Activated CD4-positive, CD25-positive, alpha-beta regulatory T cell treated with anti-CD3 and anti-CD28 coated beads, Interleukin-2, amount 50 U/mL, for 16 hours (primary cell): ENCODE data around the gene RASGRP2.
A peak's percentile ranks its signal among the peaks of the same experiment; 100 is the strongest.

Experiments
- DNase-seq: peaks from one replicate; pipeline ENCODE4 v3.0.0-alpha.2; 2020; ENCODE audit warnings: low read depth, low spot score

Gene RASGRP2

DNA sequence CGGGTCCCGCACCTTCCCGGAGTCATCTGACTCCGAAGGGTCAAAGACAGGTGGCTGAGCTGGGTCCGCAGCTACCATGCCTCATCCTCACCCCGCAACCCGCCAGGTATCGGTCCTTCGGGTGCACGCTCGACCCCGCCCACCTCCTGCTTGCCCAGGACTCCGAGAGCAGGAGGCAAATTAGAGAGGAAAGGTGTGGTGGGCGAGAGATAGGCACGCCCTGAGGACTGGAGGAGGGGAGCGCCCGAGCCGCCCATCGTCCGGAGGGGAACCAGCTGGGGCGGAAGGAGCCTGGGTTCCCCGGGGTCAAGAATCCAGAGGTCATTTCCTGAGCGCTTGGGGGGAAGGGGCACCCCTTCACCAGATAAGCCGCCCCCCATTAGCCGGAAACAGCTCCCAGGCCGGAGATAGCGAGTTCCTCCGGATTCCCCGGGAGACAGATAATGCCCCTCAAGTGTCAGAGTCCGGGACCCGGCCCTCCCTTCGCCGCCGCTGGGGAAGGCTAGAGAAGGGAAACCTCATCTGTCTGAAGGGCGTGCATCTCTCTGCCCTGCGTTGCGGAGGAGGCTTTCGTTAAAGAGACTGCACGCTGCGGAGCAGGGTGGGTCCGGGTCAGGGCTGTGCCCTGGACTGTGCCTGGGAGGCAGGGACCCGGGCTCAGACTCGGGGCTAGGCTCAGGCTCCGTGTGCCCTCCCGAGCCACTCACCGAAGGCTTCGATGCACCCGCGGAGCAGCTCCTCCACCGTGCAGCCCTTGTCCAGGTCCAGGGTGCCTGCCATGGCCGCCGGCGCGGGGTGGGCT is 1.7 kb downstream of the RASGRP2 start:
- DNase-seq: no peak

DNA sequence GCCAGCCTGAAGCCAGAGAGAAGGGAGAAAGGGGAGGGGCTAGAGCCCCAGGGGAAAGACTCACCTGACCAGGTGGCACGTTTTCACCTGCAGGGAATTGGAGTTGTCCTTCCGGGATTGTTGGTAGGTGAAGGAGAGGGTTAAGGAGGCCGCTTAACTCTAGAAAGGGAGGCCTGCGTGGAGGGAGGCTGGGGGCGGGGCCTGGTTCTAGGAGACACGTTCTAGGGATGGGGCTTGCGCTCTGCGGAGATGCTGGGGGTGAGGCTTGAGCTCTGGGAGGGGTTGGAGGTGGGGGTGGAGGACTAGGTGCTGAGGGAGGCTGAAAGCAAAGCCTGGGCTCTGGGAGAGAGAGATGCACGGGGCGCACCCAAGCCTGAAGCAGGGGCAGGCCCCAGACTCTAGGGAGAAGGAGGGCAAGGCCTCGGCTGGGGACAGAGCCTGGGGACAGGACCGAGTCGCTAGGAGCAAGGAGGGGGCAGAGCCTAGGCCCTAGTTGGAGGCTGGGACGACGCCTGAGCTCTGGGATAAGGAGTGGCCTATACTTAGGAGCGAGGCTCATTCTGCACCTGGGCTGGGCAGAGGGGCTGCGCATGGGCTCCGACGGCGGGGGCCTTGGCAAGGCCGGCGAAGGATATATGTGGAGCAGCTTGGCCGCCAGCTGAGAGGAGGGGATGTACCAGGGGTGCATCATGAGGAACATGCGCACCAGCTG is 2.4 kb downstream of the RASGRP2 start:
- DNase-seq: no peak

DNA sequence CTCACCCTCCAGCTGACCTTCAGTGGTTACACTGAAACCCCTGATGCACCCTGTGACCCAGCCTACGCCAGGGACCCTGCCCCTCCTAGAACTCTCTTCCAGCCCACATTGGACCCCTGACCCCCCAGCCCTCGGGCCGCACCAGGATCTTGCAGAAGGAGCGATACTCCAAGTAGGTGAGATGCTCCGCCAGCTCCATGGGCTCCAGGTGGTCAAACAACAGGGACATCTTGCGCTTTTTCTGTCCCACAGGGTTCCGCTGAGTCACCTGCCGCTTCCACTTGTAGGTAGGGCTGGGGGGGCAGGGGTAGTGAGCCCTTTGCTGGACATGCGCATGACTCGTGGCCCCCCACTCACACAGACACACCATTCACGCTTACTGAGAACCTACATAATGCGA is 4.1 kb downstream of the RASGRP2 start:
- no peak for DNase-seq

- no peak for DNase-seq
These were observed 7.3 kb downstream of the RASGRP2 start for GRCh38 chr11:64736654-64737053.

GRCh38 chr11:64735725-64736259 is 8.2 kb downstream of the RASGRP2 start:
- DNase-seq: no peak

DNA sequence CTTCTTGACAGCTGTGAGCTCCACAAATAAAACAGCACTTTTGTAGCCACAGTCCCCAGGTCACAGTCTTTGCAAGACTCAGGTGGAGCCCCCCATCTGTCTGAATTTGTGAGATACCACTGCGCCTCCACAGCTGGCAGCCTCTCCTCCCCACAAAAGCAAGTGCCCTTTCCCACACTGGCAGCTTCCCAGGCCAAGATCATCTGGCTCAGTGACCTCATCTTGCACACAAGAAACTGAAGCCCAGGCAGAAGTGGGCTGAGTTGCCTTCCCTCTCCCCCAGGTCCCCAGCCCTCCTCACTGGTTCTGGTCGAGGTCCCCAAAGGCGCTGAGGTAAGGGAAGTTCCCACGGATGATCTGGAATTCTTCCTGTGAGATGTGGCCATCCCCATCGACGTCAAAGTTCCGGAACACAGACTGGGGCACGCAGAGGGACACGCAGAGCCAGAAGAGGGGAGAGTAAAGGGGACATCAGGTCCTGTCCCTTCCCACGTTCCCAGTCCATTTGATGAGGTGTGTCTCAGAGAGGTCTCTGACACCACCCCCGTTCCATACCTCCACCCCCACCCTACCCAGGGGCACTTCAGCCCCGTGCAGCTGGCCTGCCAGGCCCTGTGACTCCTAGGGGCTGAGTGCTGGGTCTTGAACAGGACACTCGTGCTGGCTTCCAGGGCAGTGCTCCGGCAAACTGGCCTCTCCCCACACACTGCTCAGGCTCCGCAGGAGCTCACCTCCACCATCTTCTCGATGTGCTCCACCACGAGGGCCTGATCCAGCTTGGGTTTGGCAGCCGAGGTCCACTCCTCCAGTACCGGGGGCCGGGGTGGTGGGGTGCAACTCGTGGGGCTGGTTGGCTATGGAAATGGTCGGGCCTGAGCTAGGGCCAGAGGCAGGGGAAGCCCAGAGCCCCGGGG is 8.9 kb downstream of the RASGRP2 start:
- no peak for DNase-seq

DNA sequence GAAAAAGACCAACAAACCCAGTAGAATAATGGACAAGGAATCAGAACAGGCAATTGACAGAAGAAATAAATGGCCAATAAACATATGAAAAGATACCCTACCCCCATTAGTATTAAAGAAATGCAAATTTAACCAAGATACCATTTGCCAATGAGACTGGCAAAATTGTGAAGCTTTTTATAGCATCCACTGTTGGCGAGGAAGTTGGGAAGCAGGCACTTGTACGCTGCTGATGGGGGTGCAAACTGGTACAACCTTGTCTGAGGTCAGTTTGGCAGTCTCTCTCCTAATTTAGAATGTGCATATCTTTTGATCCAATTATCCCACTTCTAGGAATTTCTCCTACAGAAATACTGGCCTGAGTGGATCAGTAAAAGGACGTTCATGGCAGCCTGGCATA is 12.3 kb downstream of the RASGRP2 start:
- DNase-seq: no peak

GRCh38 chr11:64729851-64730382 is 14.0 kb downstream of the RASGRP2 start:
- DNase-seq: no peak

DNA sequence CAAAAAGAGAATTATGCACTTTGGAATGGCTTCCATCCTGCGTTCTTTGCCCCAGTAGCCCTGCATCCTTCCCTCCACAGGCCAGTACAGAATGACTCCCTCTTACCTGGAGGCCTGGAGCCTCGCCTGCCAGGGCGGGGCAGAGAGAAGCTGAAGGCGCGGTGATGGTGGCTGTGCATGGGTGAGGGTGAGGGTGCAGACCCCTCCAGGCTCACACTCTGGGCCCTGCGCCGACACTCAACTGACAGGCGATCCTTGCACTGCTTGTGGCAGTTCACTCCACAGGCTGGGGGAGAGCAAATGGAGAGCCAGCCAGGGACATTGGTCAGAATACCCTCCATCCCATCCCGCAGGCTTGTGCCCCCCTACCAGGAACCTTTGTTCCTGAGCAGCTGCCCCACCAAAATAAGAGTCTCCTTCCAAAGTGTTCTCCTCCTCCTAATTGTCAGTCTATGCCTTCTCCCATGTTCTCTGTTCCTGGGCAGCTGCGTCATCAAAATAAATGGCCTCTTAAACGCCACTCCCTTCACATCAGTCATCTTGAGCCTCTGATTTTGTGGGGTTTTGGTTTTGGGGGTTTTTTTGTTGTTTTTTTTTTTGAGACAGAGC is 15.1 kb downstream of the RASGRP2 start:
- no peak for DNase-seq

GRCh38 chr11:64726867-64727530 is 16.9 kb downstream of the RASGRP2 start:
- no peak for DNase-seq

GRCh38 chr11:64726211-64726641 is 17.7 kb downstream of the RASGRP2 start:
- DNase-seq: no peak

DNA sequence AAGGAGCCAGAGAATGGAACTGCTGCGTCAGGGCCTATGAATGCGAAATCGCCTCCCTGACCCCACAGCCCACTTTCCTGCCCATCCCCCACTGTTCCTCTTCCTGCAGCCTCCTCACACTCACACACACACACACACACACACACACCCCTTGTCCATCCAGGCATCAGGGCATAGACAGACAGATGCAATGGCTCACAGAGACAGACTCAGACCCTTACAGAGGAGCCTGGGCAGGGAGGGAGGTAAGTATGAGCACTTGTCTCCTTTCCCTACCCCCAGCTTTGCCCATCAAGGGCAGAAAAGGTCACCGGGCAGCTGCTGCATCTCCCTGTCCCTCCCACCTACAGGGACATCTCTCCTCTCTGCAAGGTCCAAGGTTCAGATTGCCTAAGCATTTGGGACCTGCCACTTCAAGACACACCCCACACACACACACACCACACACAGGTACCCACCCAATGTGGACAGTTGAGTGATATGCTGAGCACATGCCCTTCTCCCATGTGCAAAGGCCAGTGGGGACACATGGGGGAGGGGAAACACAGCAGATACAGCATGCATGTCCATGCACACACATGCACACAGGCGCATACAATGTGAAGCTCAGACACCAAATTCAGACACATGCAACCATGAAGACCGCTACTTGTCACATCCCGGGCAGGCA is 18.9 kb downstream of the RASGRP2 start:
- no peak for DNase-seq

GRCh38 chr11:64723907-64724862 is 19.8 kb downstream of the RASGRP2 start:
- no peak for DNase-seq

DNA sequence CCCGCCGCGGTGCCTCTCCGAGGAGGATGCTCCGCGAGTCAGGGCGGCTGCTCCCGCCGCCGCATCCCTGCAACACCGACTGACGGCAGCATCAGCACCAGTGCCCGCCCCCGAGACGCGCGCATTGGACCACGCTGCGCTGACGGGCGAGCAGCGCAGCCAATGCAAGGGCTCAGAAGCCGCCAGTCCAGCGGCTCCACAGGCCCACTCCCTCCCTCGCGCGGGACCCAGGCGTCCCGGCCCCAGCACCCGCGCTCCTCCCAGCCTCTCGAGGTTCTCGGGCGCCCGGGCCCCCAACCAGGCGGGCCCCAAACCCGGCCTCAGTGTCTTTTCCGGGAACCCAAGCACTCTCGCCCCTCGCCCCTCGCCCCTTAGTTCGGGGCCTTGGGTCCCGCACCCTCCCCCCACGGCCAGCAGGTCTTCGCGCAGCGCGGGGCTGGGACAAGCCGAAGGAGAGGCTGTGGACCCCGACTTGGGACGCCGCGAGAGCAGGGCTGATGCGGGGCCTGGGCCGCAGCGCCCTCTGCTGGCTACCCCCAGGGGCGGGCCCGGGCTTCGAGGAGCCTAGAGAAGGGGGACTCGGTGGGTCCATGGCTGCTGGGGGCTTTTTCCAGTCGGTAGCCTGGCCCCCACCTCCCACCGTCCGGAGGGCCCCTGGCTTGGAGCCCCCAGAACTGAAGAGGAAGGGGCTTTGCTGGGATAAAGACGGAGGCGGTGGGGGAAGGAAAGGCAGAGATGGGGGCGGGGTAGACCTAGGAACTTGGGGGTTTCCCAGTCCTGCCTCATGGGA is 20.6 kb downstream of the RASGRP2 start, which contains the start of gene NRXN2:
TSS of gene NRXN2 (minus strand) at position 81 of the 790 bp plus-strand sequence. CDS start 9,498 bp downstream, outside the sequence.
- DNase-seq: peak; percentile 67

GRCh38 chr11:64722141-64723065 is 21.5 kb downstream of the RASGRP2 start:
- DNase-seq: no peak

DNA sequence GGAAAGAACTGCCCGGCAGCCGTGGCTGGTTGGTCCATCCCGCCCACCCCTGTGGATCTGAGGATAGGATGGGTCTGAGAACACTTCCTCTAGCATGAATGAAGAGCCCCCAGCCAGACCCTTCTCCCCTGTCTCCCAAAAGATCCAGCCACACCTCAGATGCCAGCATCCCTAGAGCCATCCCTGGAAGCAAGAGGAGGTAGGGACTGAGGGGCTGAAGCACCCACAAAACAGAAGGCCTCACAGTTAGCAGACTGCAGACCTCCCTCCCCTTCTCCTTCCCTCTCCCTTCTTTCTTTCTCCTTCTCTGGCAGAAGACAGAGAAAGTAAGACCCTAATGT is 22.6 kb downstream of the RASGRP2 start:
- DNase-seq: no peak
